Liver (tissue), 3 donors: ENCODE measurements around the gene PRICKLE3.

ENCODE experiments used
- GABPA ChIP-seq, 2 donors: IDR thresholded peaks in 1 of 2; conservative IDR thresholded peaks in 1 of 2; 2 replicates each; pipeline ENCODE4 v1.6.1; 2016; ENCODE audit warnings: antibody characterized with exemption in 2 of 2, mild to moderate bottlenecking in 1 of 2, moderate library complexity in 1 of 2
- TAF1 ChIP-seq: conservative IDR thresholded peaks from 2 replicates; pipeline ENCODE4 v1.6.1; 2016; ENCODE audit warnings: antibody characterized with exemption, mild to moderate bottlenecking
- YY1 ChIP-seq: IDR thresholded peaks from 2 replicates; pipeline ENCODE4 v1.6.1; 2016; ENCODE audit warnings: antibody characterized with exemption, mild to moderate bottlenecking
- TF ChIP-seq, protein P1 (sequence below): fragments of 150-350 bp; IDR thresholded peaks from 2 replicates; pipeline ENCODE4 v1.5.1; 2017; ENCODE audit warnings: improper control_type of control experiment, low read depth, low read length; ENCODE audit not compliant: missing input control
- TF ChIP-seq, protein P2 (sequence below): IDR thresholded peaks from 2 replicates; pipeline ENCODE4 v1.6.1; 2016; ENCODE audit warnings: antibody characterized with exemption
- TF ChIP-seq, protein P3 (sequence below): IDR thresholded peaks from 2 replicates; pipeline ENCODE4 v1.6.1; 2016; ENCODE audit warnings: antibody characterized with exemption
- donor health status: healthy.
- donor health status: healthy.

DNA sequence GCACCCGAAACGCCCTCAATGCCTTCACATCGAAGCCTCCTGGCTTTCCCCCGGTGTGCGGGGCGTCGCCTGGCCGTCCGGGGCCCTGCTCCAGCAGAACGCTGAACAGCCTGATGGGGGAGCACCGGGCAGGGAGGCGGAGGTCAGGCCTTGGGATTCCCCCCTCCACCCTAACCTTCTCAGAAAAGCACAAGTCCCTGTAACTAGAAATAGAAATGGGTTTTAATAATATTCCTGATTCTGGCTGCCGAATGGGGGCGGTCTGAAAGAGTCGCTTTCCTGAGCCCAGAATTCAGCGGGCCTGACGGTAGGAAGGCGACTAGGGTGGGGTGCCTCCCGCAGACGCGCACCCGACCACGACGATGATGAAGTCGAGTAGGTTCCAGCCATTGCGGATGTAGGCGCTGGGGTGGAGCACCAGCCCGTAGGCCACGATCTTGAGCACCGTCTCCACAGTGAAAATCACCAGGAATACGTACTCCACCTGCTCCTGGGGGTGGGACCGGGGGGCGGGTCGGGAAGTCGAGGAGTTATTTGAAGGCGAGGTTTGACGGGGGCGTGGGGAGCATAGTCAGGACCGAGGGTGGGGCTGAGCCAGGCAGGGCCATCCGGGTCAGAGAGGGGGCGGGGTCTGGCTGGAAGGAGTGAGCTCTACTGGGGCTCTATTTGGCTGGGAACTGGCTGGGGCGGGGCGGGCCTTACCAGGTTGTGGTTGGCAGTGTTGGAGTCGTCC is 44.5 kb upstream of the PRICKLE3 start:
- TF ChIP-seq TAF1 (no peak), YY1 (no peak), GABPA (IDR thresholded peaks at IDR 0.05 in 1 of 2, conservative IDR thresholded peaks at IDR 0.05 in 1 of 2) (no peak)
- TF ChIP-seq, protein P1, sequence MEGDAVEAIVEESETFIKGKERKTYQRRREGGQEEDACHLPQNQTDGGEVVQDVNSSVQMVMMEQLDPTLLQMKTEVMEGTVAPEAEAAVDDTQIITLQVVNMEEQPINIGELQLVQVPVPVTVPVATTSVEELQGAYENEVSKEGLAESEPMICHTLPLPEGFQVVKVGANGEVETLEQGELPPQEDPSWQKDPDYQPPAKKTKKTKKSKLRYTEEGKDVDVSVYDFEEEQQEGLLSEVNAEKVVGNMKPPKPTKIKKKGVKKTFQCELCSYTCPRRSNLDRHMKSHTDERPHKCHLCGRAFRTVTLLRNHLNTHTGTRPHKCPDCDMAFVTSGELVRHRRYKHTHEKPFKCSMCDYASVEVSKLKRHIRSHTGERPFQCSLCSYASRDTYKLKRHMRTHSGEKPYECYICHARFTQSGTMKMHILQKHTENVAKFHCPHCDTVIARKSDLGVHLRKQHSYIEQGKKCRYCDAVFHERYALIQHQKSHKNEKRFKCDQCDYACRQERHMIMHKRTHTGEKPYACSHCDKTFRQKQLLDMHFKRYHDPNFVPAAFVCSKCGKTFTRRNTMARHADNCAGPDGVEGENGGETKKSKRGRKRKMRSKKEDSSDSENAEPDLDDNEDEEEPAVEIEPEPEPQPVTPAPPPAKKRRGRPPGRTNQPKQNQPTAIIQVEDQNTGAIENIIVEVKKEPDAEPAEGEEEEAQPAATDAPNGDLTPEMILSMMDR = no peak
- TF ChIP-seq, protein P2, sequence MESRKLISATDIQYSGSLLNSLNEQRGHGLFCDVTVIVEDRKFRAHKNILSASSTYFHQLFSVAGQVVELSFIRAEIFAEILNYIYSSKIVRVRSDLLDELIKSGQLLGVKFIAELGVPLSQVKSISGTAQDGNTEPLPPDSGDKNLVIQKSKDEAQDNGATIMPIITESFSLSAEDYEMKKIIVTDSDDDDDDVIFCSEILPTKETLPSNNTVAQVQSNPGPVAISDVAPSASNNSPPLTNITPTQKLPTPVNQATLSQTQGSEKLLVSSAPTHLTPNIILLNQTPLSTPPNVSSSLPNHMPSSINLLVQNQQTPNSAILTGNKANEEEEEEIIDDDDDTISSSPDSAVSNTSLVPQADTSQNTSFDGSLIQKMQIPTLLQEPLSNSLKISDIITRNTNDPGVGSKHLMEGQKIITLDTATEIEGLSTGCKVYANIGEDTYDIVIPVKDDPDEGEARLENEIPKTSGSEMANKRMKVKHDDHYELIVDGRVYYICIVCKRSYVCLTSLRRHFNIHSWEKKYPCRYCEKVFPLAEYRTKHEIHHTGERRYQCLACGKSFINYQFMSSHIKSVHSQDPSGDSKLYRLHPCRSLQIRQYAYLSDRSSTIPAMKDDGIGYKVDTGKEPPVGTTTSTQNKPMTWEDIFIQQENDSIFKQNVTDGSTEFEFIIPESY = no peak
- TF ChIP-seq, protein P3, sequence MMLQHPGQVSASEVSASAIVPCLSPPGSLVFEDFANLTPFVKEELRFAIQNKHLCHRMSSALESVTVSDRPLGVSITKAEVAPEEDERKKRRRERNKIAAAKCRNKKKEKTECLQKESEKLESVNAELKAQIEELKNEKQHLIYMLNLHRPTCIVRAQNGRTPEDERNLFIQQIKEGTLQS = no peak
